ENCODE data around the gene GOLT1B. TPM values are rescaled to one million over a fixed set of nuclear protein-coding genes. Genes with fewer than 3 reads are reported as not detected.

The GOLT1B gene
- total RNA-seq, 4 donors from 2014 or later, result 13.6 to 25.1 (median 19.6) TPM

GRCh38 chr12:21507849-21508248, 6.3 kb downstream of the GOLT1B start:
- intact Hi-C loops (cut with DNase I; ENCODE audit: low total_unique reads), result no loop called here
- WGBS, 2 donors, result 58 to 67% methylated on average over 2 of the region's 2 CpGs
- no peak for DNase-seq (ENCODE audit: low spot score in 2 of 2)
- TF ChIP-seq POLR2A (IDR thresholded peaks at IDR 0.05) (no peak), CTCF (IDR thresholded peaks at IDR 0.05) (no peak)
- no peak overlapping the region for H3K4me3 ChIP-seq (ENCODE audit: low read depth, poor library complexity, severe bottlenecking)

- intact Hi-C loops (cut with DNase I; ENCODE audit: low total_unique reads), result no loop called here
- no peak overlapping the region for H3K4me3 ChIP-seq (ENCODE audit: low read depth, poor library complexity, severe bottlenecking)
- TF ChIP-seq CTCF (IDR thresholded peaks at IDR 0.05) (no peak), POLR2A (IDR thresholded peaks at IDR 0.05) (no peak)
- WGBS, 2 donors, result 44 to 45% methylated on average over 2 of the region's 2 CpGs
- no peak for DNase-seq (ENCODE audit: low spot score in 2 of 2)
Measured at GRCh38 chr12:21509768-21510167, 8.2 kb downstream of the GOLT1B start.

- DNase-seq (ENCODE audit: low spot score in 2 of 2), result no peak
- intact Hi-C loops (cut with DNase I; ENCODE audit: low total_unique reads), result no loop called here
- no peak overlapping the region for H3K4me3 ChIP-seq (ENCODE audit: low read depth, poor library complexity, severe bottlenecking)
- 88 to 93% methylated on average over 2 of the region's 2 CpGs for WGBS, 2 donors
- TF ChIP-seq CTCF (IDR thresholded peaks at IDR 0.05), result no peak
- no peak for TF ChIP-seq POLR2A (IDR thresholded peaks at IDR 0.05)
Measured at GRCh38 chr12:21516281-21516680, 14.7 kb downstream of the GOLT1B start.

GRCh38 chr12:21518451-21518850, 16.9 kb downstream of the GOLT1B start:
- 82 to 90% methylated on average over 3 of the region's 3 CpGs for WGBS, 2 donors
- H3K4me3 ChIP-seq (ENCODE audit: low read depth, poor library complexity, severe bottlenecking), result no peak overlapping the region
- intact Hi-C loops (cut with DNase I; ENCODE audit: low total_unique reads), result no loop called here
- no peak for TF ChIP-seq CTCF (IDR thresholded peaks at IDR 0.05)
- no peak for TF ChIP-seq POLR2A (IDR thresholded peaks at IDR 0.05)
- DNase-seq (ENCODE audit: low spot score in 2 of 2), result no peak

- no peak for DNase-seq (ENCODE audit: low spot score in 2 of 2)
- intact Hi-C loops (cut with DNase I; ENCODE audit: low total_unique reads), result no loop called here
- TF ChIP-seq POLR2A (IDR thresholded peaks at IDR 0.05), result no peak
- TF ChIP-seq CTCF (IDR thresholded peaks at IDR 0.05), result no peak
- H3K4me3 ChIP-seq (ENCODE audit: low read depth, poor library complexity, severe bottlenecking), result no peak overlapping the region
- WGBS, 2 donors, result 48 to 65% methylated on average over 1 of the region's 1 CpG
Measured at GRCh38 chr12:21521541-21521940, 20.0 kb downstream of the GOLT1B start.

GRCh38 chr12:21523148-21523547, 21.6 kb downstream of the GOLT1B start:
- TF ChIP-seq POLR2A (IDR thresholded peaks at IDR 0.05) (no peak), CTCF (IDR thresholded peaks at IDR 0.05) (no peak)
- no peak for DNase-seq (ENCODE audit: low spot score in 2 of 2)
- intact Hi-C loops (cut with DNase I; ENCODE audit: low total_unique reads), result no loop called here
- no peak overlapping the region for H3K4me3 ChIP-seq (ENCODE audit: low read depth, poor library complexity, severe bottlenecking)

All from lower leg skin (tissue), 4 donors.